HepG2 (cell line): ENCODE data around the gene NFKB1. TPM values are rescaled to one million over a fixed set of nuclear protein-coding genes. Genes with fewer than 3 reads are reported as not detected.

Experiments
- ATAC-seq: fragments of 200-7000 bp; cut with Tn5 transposase; 3 replicates; pipeline ENCODE4 v1.9.1; 2020; ENCODE audit warnings: mild to moderate bottlenecking, moderate library complexity
- BruUV-seq: library from RNA; stranded (reverse); fragments of 400-500 nt; replicated peaks from 2 replicates; lab custom pipeline; 2021; lab: Mats Ljungman, UMichigan
- CTCF ChIA-PET: fragments of 300-600 bp; formaldehyde crosslinking; extraction: SDS; loops from one replicate; lab custom pipeline; 2021; ENCODE audit warnings: low total read pairs, inconsistent platforms, low intra/inter-chr PET ratio; lab: Yijun Ruan, JAX
- POLR2A ChIA-PET: fragments of 350-600 bp; sonication (Branson Sonifier 250); formaldehyde crosslinking; loops from one replicate; lab custom pipeline; 2020; ENCODE audit warnings: antibody characterized with exemption, inconsistent platforms; lab: Yijun Ruan, JAX
- DNase-seq: peaks from one replicate; pipeline ENCODE4 v3.0.0-alpha.2; 2015; ENCODE audit warnings: low spot score
- FAIRE-seq: peaks from 3 replicates; lab custom pipeline; 2011; peaks lifted over from hg19 to GRCh38; lab: Jason Lieb, UNC
- H2AFZ ChIP-seq: one replicate; pipeline ENCODE4 v1.6.1; 2011; ENCODE audit warnings: low read length, inconsistent platforms
- H3K27ac ChIP-seq: fragments of 300-600 bp; 3 replicates; pipeline ENCODE4 v1.8.0; 2011; ENCODE audit warnings: mixed run types, mild to moderate bottlenecking, mixed read lengths, low read length, inconsistent platforms; ENCODE audit not compliant: insufficient read depth; ENCODE audit errors: extremely low read length
- H3K27me3 ChIP-seq, 2 experiments: fragments of 200-600 bp in 1 of 2; 2 replicates in 1 of 2; 3 replicates in 1 of 2; pipeline versions ENCODE4 v1.6.0 to v1.8.0; 2011; ENCODE audit warnings: low read length in 2 of 2, mild to moderate bottlenecking in 2 of 2, moderate library complexity in 2 of 2, inconsistent platforms in 1 of 2; ENCODE audit not compliant: insufficient read depth in 2 of 2, control insufficient read depth in 1 of 2
- H3K36me3 ChIP-seq, 2 experiments: fragments of 200-600 bp in 1 of 2; replicated peaks in 1 of 2; 2 replicates in 1 of 2; 3 replicates in 1 of 2; pipeline versions ENCODE4 v1.5.1 to v1.8.0; 2011; ENCODE audit warnings: low read length in 2 of 2, inconsistent platforms in 1 of 2; ENCODE audit not compliant: insufficient read depth in 2 of 2, control insufficient read depth in 1 of 2
- H3K4me1 ChIP-seq: 2 replicates; pipeline ENCODE4 v1.5.1; 2012; ENCODE audit warnings: low read length, inconsistent platforms; ENCODE audit not compliant: insufficient read depth
- H3K4me2 ChIP-seq: 2 replicates; pipeline ENCODE4 v1.6.0; 2011; ENCODE audit warnings: low read depth, low read length, inconsistent platforms
- H3K4me3 ChIP-seq, 3 experiments: fragments of 200-600 bp in 1 of 3; sonication (generic), shearing (Covaris generic) in 1 of 3; replicated peaks in 1 of 3; 2 replicates each; pipeline ENCODE4 v1.5.1; 2011 to 2016; ENCODE audit warnings: low read length in 3 of 3, inconsistent platforms in 2 of 3, low read depth in 2 of 3, mild to moderate bottlenecking in 2 of 3, control low read depth in 1 of 3, mixed read lengths in 1 of 3; ENCODE audit not compliant: insufficient read depth in 1 of 3
- H3K79me2 ChIP-seq: one replicate; pipeline ENCODE4 v1.6.1; 2011; ENCODE audit warnings: low read length, inconsistent platforms; ENCODE audit not compliant: insufficient read depth
- H3K9ac ChIP-seq: 2 replicates; pipeline ENCODE4 v1.6.0; 2011; ENCODE audit warnings: mild to moderate bottlenecking, low read depth, low read length, inconsistent platforms; ENCODE audit not compliant: insufficient read depth
- H3K9me3 ChIP-seq: 2 replicates; pipeline ENCODE4 v1.5.1; 2012; ENCODE audit warnings: mild to moderate bottlenecking, low read length
- H4K20me1 ChIP-seq: 2 replicates; pipeline ENCODE4 v1.6.0; 2011; ENCODE audit warnings: inconsistent platforms, mild to moderate bottlenecking, low read length, moderate library complexity; ENCODE audit not compliant: insufficient read depth
- CHD4 ChIP-seq: fragments of 200-600 bp; sonication (generic); IDR thresholded peaks from 2 replicates; pipeline ENCODE4 v1.7.0; 2017; ENCODE audit warnings: mild to moderate bottlenecking, low read length, borderline replicate concordance
- CREB3 ChIP-seq: sonication (generic); formaldehyde crosslinking; IDR thresholded peaks from 2 replicates; pipeline ENCODE4 v1.5.0; 2020; ENCODE audit warnings: missing genetic modification reagents
- HIC2 ChIP-seq: sonication (generic); formaldehyde crosslinking; IDR thresholded peaks from 2 replicates; pipeline ENCODE4 v1.9.0; 2022; ENCODE audit warnings: low read depth, missing genetic modification reagents
- HOXD1 ChIP-seq: sonication (generic); formaldehyde crosslinking; IDR thresholded peaks from 2 replicates; pipeline ENCODE4 v1.5.0; 2020; ENCODE audit warnings: missing genetic modification reagents
- POGZ ChIP-seq: sonication (generic); formaldehyde crosslinking; IDR thresholded peaks from 2 replicates; pipeline ENCODE4 v1.4.0; 2020; ENCODE audit warnings: mild to moderate bottlenecking, missing genetic modification reagents
- SMAD9 ChIP-seq: sonication (generic); formaldehyde crosslinking; IDR thresholded peaks from 2 replicates; pipeline ENCODE4 v1.5.1; 2020; ENCODE audit warnings: mild to moderate bottlenecking, missing genetic modification reagents
- ZNF121 ChIP-seq: sonication (generic); formaldehyde crosslinking; IDR thresholded peaks from 2 replicates; pipeline ENCODE4 v1.5.0; 2020; ENCODE audit warnings: mild to moderate bottlenecking, missing genetic modification reagents
- ZNF605 ChIP-seq: sonication (generic); formaldehyde crosslinking; IDR thresholded peaks from 2 replicates; pipeline ENCODE4 v1.8.0; 2022; ENCODE audit warnings: mild to moderate bottlenecking, missing genetic modification reagents
- WGBS: methylation state at CpG from one replicate; pipeline ENCODE4 v1.1.6; 2017; ENCODE audit warnings: low lambda C conversion rate; 5-methylcytosine and 5-hydroxymethylcytosine counted together
- in situ Hi-C: cut with HindIII; loops from 2 replicates; pipeline ENCODE4 v1.10.0; 2017; ENCODE audit warnings: low pct_unique_long_range_greater_than_20kb; ENCODE audit not compliant: extremely low pct_ligation_motif_present
- intact Hi-C: fragments of 100-400 bp; cut with micrococcal nuclease; formaldehyde crosslinking; loops from one replicate; pipeline ENCODE4 v1.10.0; 2022; ENCODE audit not compliant: unreplicated experiment
- polyA plus RNA-seq, 8 experiments: library from polyadenylated mRNA; depleted of rRNA in 3 of 8; stranded (reverse) in 7 of 8; unstranded in 1 of 8; fragments of >200 nt; fragmentation: Illumina TruSeq in 4 of 8; extraction: Trizol in 4 of 8; gene quantifications; 2 replicates each; pipeline versions ENCODE4 v1.2.1 to v1.2.3, GENCODE V29; 2011 to 2016; ENCODE audit warnings: low read depth in 4 of 8, missing spikeins in 1 of 8, mixed read lengths in 1 of 8; ENCODE audit not compliant: insufficient read depth in 1 of 8
- total RNA-seq, 5 experiments: library from RNA; depleted of rRNA; stranded (reverse); fragments of >200 nt; fragmentation: Illumina TruSeq; extraction: Trizol; gene quantifications; 2 replicates each; pipeline ENCODE4 v1.2.3, GENCODE V29; 2016; ENCODE audit warnings: low read depth in 1 of 5
- TF ChIP-seq, protein P1 (sequence below): sonication (generic); formaldehyde crosslinking; IDR thresholded peaks from 2 replicates; pipeline ENCODE4 v1.9.0; 2021; ENCODE audit warnings: missing genetic modification reagents, mild to moderate bottlenecking, borderline replicate concordance
- TF ChIP-seq, protein P2 (sequence below): sonication (generic); formaldehyde crosslinking; IDR thresholded peaks from 2 replicates; pipeline ENCODE4 v1.8.0; 2022; ENCODE audit warnings: mild to moderate bottlenecking, missing genetic modification reagents
- TF ChIP-seq, protein P3 (sequence below): sonication (generic); formaldehyde crosslinking; IDR thresholded peaks from 2 replicates; pipeline ENCODE4 v1.4.0; 2020; ENCODE audit warnings: missing genetic modification reagents; ENCODE audit errors: not compliant biosample characterization

The NFKB1 gene
- total and polyA plus RNA-seq, 2 of the 13 experiments (the other 11 are each of a cell fraction or from before 2014, with no cell fraction given): 15.4 to 31.6 TPM

DNA sequence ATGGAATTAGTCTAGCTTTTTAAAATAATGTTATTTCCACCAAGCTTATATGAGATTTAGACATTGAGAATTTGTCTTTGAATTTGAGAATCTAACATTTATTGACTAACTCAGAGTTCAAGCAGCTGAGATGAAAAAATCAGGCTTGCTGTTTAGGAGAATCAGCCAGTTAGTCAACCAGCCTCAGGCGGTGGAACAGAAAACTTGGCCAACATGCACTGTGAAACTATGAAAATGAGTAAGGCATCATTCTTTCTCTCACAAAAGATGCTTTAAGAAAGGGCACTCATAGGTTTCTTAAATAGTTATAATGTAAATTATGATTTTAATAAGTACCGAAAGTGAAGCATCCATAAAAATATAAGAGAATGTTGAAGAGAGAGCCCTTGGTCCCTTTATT is 84.2 kb downstream of the NFKB1 start:
- no peak for FAIRE-seq
- ATAC-seq: no peak
- Histone ChIP-seq H4K20me1 (no peaks in the 10 kb centered on the region), H3K79me2 (no peaks in the 10 kb centered on the region), H3K27ac (no peak overlapping the region)
- DNase-seq: no peak
- ChIA-PET POLR2A (no interaction called here), CTCF (no interaction called here)
- TF ChIP-seq, protein P1, sequence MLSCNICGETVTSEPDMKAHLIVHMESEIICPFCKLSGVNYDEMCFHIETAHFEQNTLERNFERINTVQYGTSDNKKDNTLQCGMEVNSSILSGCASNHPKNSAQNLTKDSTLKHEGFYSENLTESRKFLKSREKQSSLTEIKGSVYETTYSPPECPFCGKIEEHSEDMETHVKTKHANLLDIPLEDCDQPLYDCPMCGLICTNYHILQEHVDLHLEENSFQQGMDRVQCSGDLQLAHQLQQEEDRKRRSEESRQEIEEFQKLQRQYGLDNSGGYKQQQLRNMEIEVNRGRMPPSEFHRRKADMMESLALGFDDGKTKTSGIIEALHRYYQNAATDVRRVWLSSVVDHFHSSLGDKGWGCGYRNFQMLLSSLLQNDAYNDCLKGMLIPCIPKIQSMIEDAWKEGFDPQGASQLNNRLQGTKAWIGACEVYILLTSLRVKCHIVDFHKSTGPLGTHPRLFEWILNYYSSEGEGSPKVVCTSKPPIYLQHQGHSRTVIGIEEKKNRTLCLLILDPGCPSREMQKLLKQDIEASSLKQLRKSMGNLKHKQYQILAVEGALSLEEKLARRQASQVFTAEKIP (CRISPR knock-in tag): no peak
- no peak for TF ChIP-seq ZNF121 (CRISPR knock-in tag)
- TF ChIP-seq POGZ (CRISPR knock-in tag): no peak
- TF ChIP-seq, protein P2, sequence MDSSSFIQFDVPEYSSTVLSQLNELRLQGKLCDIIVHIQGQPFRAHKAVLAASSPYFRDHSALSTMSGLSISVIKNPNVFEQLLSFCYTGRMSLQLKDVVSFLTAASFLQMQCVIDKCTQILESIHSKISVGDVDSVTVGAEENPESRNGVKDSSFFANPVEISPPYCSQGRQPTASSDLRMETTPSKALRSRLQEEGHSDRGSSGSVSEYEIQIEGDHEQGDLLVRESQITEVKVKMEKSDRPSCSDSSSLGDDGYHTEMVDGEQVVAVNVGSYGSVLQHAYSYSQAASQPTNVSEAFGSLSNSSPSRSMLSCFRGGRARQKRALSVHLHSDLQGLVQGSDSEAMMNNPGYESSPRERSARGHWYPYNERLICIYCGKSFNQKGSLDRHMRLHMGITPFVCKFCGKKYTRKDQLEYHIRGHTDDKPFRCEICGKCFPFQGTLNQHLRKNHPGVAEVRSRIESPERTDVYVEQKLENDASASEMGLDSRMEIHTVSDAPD (CRISPR knock-in tag): no peak
- TF ChIP-seq, protein P3, sequence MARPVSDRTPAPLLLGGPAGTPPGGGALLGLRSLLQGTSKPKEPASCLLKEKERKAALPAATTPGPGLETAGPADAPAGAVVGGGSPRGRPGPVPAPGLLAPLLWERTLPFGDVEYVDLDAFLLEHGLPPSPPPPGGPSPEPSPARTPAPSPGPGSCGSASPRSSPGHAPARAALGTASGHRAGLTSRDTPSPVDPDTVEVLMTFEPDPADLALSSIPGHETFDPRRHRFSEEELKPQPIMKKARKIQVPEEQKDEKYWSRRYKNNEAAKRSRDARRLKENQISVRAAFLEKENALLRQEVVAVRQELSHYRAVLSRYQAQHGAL (CRISPR knock-in tag): no peak
- no peak for TF ChIP-seq CREB3 (CRISPR knock-in tag)
- TF ChIP-seq HOXD1 (CRISPR knock-in tag): no peak
- no peak for TF ChIP-seq CHD4
- no peak for TF ChIP-seq ZNF605 (CRISPR knock-in tag)
- TF ChIP-seq SMAD9 (CRISPR knock-in tag): no peak
- no peak for TF ChIP-seq HIC2 (CRISPR knock-in tag)
- TF ChIP-seq, all 625 proteins: peak for 0
- Histone ChIP-seq H2AFZ (no peak overlapping the region), H3K27me3 (no peaks in the 10 kb centered on the region), H3K4me2 (no peak overlapping the region), H3K9ac (no peak overlapping the region), H3K4me1 (peaks cover 4% of the 10 kb centered on the region), H3K36me3 (peaks cover 16 to 44% of the 10 kb centered on the region in 2 experiments), H3K9me3 (no peaks in the 10 kb centered on the region), H3K4me3 (no peak overlapping the region)
- intact Hi-C loops: no loop called here
- BruUV-seq: no TSS peak
- in situ Hi-C loops: no loop called here
- WGBS: 97% methylated on average over 2 of the region's 2 CpGs
